HepG2 (cell line): Measurements from ENCODE around the gene CIT. TPM values are rescaled to one million over a fixed set of nuclear protein-coding genes. Genes with fewer than 3 reads are reported as not detected.
A peak's percentile ranks its signal among the peaks of the same experiment; 100 is the strongest.

Experiments
- ARHGAP35 ChIP-seq: sonication (generic); formaldehyde crosslinking; IDR thresholded peaks from 2 replicates; pipeline ENCODE4 v1.9.0; 2022; ENCODE audit warnings: mild to moderate bottlenecking, inconsistent platforms, moderate library complexity, missing genetic modification reagents, borderline replicate concordance
- ARNT ChIP-seq: fragments of 450-650 bp; IDR thresholded peaks from 2 replicates; pipeline ENCODE4 v1.6.1; 2017
- ATF4 ChIP-seq, 2 experiments: fragments of 450-650 bp in 1 of 2; sonication (generic) in 1 of 2; formaldehyde crosslinking; IDR thresholded peaks; 2 replicates each; pipeline versions ENCODE4 v1.5.0 to v1.8.0; 2020 to 2022; ENCODE audit warnings: mild to moderate bottlenecking in 1 of 2, missing genetic modification reagents in 1 of 2
- ATRX ChIP-seq: sonication (generic); formaldehyde crosslinking; IDR thresholded peaks from 2 replicates; pipeline ENCODE4 v1.4.0; 2020; ENCODE audit warnings: missing genetic modification reagents, borderline replicate concordance
- CREB1 ChIP-seq, 2 experiments: fragments of 450-650 bp in 1 of 2; IDR thresholded peaks; 2 replicates each; pipeline ENCODE4 v1.6.1; 2016 to 2017; ENCODE audit warnings: control low read depth in 1 of 2, mild to moderate bottlenecking in 1 of 2, missing compliant biosample characterization in 1 of 2, missing genetic modification characterization in 1 of 2
- GZF1 ChIP-seq: sonication (generic); formaldehyde crosslinking; IDR thresholded peaks from 2 replicates; pipeline ENCODE4 v1.5.1; 2020; ENCODE audit warnings: mild to moderate bottlenecking, missing genetic modification reagents
- IRF2 ChIP-seq: IDR thresholded peaks from 2 replicates; pipeline ENCODE4 v1.6.1; 2018; ENCODE audit warnings: missing genetic modification reagents, missing compliant biosample characterization
- ISX ChIP-seq: sonication (generic); formaldehyde crosslinking; conservative IDR thresholded peaks from 2 replicates; pipeline ENCODE4 v1.5.0; 2020; ENCODE audit warnings: missing genetic modification reagents
- JDP2 ChIP-seq: sonication (generic); formaldehyde crosslinking; IDR thresholded peaks from 2 replicates; pipeline ENCODE4 v1.8.1; 2022; ENCODE audit warnings: missing genetic modification reagents, borderline replicate concordance
- KDM4B ChIP-seq: sonication (generic); formaldehyde crosslinking; IDR thresholded peaks from 2 replicates; pipeline ENCODE4 v1.4.0; 2020; ENCODE audit warnings: missing genetic modification reagents
- MIXL1 ChIP-seq: IDR thresholded peaks from 2 replicates; pipeline ENCODE4 v1.6.1; 2016
- NR3C1 ChIP-seq: sonication (generic); formaldehyde crosslinking; IDR thresholded peaks from 2 replicates; pipeline ENCODE4 v1.4.0; 2020; ENCODE audit warnings: missing genetic modification reagents
- PAWR ChIP-seq: sonication (generic); formaldehyde crosslinking; IDR thresholded peaks from 2 replicates; pipeline ENCODE4 v1.4.0; 2020; ENCODE audit warnings: missing genetic modification reagents, mild to moderate bottlenecking, borderline replicate concordance
- PAX8 ChIP-seq: sonication (generic); formaldehyde crosslinking; IDR thresholded peaks from 2 replicates; pipeline ENCODE4 v1.8.0; 2022; ENCODE audit warnings: mild to moderate bottlenecking, missing genetic modification reagents, borderline replicate concordance
- SIX1 ChIP-seq: sonication (generic); formaldehyde crosslinking; IDR thresholded peaks from 2 replicates; pipeline ENCODE4 v1.4.0; 2020; ENCODE audit warnings: missing genetic modification reagents, borderline replicate concordance
- SNAI1 ChIP-seq: sonication (generic); formaldehyde crosslinking; IDR thresholded peaks from 2 replicates; pipeline ENCODE4 v1.5.0; 2020; ENCODE audit warnings: mild to moderate bottlenecking, missing genetic modification reagents, borderline replicate concordance
- SP5 ChIP-seq: IDR thresholded peaks from 2 replicates; pipeline ENCODE4 v1.6.1; 2016; ENCODE audit warnings: low read depth, borderline replicate concordance
- SPEN ChIP-seq: sonication (generic); formaldehyde crosslinking; IDR thresholded peaks from 2 replicates; pipeline ENCODE4 v1.5.1; 2020; ENCODE audit warnings: low read depth, mild to moderate bottlenecking, missing genetic modification reagents
- TCF7L2 ChIP-seq: IDR thresholded peaks from 2 replicates; pipeline ENCODE4 v1.6.1; 2011; ENCODE audit warnings: mild to moderate bottlenecking, low read depth, low read length, moderate library complexity
- TRIM24 ChIP-seq: sonication (generic); formaldehyde crosslinking; IDR thresholded peaks from 2 replicates; pipeline ENCODE4 v1.8.0; 2022; ENCODE audit warnings: mild to moderate bottlenecking, missing genetic modification reagents
- YEATS2 ChIP-seq: sonication (generic); formaldehyde crosslinking; IDR thresholded peaks from 2 replicates; pipeline ENCODE4 v1.4.0; 2020; ENCODE audit warnings: missing genetic modification reagents, borderline replicate concordance
- ZBTB38 ChIP-seq: sonication (generic); formaldehyde crosslinking; IDR thresholded peaks from 2 replicates; pipeline ENCODE4 v1.5.1; 2020; ENCODE audit warnings: mild to moderate bottlenecking, missing genetic modification reagents
- ZNF431 ChIP-seq: sonication (generic); formaldehyde crosslinking; IDR thresholded peaks from 2 replicates; pipeline ENCODE4 v1.9.0; 2022; ENCODE audit warnings: missing genetic modification reagents, low read depth, mild to moderate bottlenecking, borderline replicate concordance
- ZNF577 ChIP-seq: sonication (generic); formaldehyde crosslinking; IDR thresholded peaks from 2 replicates; pipeline ENCODE4 v1.4.0; 2020; ENCODE audit warnings: mild to moderate bottlenecking, low read depth, missing genetic modification reagents, borderline replicate concordance
- ZNF619 ChIP-seq: sonication (generic); formaldehyde crosslinking; IDR thresholded peaks from 2 replicates; pipeline ENCODE4 v1.4.0; 2020; ENCODE audit warnings: mild to moderate bottlenecking, missing genetic modification reagents
- polyA plus RNA-seq, 8 experiments: library from polyadenylated mRNA; depleted of rRNA in 3 of 8; stranded (reverse) in 7 of 8; unstranded in 1 of 8; fragments of >200 nt; fragmentation: Illumina TruSeq in 4 of 8; extraction: Trizol in 4 of 8; gene quantifications; 2 replicates each; pipeline versions ENCODE4 v1.2.1 to v1.2.3, GENCODE V29; 2011 to 2016; ENCODE audit warnings: low read depth in 4 of 8, missing spikeins in 1 of 8, mixed read lengths in 1 of 8; ENCODE audit not compliant: insufficient read depth in 1 of 8
- total RNA-seq, 5 experiments: library from RNA; depleted of rRNA; stranded (reverse); fragments of >200 nt; fragmentation: Illumina TruSeq; extraction: Trizol; gene quantifications; 2 replicates each; pipeline ENCODE4 v1.2.3, GENCODE V29; 2016; ENCODE audit warnings: low read depth in 1 of 5
- TF ChIP-seq, protein P1 (sequence below): fragments of 450-650 bp; IDR thresholded peaks from 2 replicates; pipeline ENCODE4 v1.6.1; 2016

CIT gene
- total and polyA plus RNA-seq, 2 of the 13 experiments (the other 11 are each of a cell fraction or from before 2014, with no cell fraction given): 7.7 to 11.7 TPM

- TF ChIP-seq, protein P1, sequence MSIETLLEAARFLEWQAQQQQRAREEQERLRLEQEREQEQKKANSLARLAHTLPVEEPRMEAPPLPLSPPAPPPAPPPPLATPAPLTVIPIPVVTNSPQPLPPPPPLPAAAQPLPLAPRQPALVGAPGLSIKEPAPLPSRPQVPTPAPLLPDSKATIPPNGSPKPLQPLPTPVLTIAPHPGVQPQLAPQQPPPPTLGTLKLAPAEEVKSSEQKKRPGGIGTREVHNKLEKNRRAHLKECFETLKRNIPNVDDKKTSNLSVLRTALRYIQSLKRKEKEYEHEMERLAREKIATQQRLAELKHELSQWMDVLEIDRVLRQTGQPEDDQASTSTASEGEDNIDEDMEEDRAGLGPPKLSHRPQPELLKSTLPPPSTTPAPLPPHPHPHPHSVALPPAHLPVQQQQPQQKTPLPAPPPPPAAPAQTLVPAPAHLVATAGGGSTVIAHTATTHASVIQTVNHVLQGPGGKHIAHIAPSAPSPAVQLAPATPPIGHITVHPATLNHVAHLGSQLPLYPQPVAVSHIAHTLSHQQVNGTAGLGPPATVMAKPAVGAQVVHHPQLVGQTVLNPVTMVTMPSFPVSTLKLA: peak; percentile 36
- TF ChIP-seq ATRX: no peak
- TF ChIP-seq ARHGAP35 (CRISPR knock-in tag): no peak; the same call in 1 of the 2 replicates
- TF ChIP-seq TCF7L2: no peak
- TF ChIP-seq ARNT: no peak
- peak; percentile 40 for TF ChIP-seq MIXL1 (CRISPR knock-in tag)
- no peak for TF ChIP-seq ZNF431 (CRISPR knock-in tag)
- TF ChIP-seq PAX8: no peak
- no peak for TF ChIP-seq JDP2 (CRISPR knock-in tag)
- TF ChIP-seq ATF4 (CRISPR knock-in tag; IDR thresholded peaks at IDR 0.05): no peak
- TF ChIP-seq GZF1 (CRISPR knock-in tag): 0 out of 2 replicates have a peak, but pooled peaks have one; percentile 33
- peak; percentile 84 for TF ChIP-seq SNAI1 (CRISPR knock-in tag)
- TF ChIP-seq ZNF577 (CRISPR knock-in tag): no peak
- TF ChIP-seq ISX (CRISPR knock-in tag): no peak
- no peak for TF ChIP-seq TRIM24 (CRISPR knock-in tag)
- TF ChIP-seq YEATS2 (CRISPR knock-in tag): peak; percentile 86
- TF ChIP-seq ZBTB38 (CRISPR knock-in tag): peak; percentile 58
- peak; percentile 69; the same call in 1 of the 2 replicates for TF ChIP-seq KDM4B (CRISPR knock-in tag)
- TF ChIP-seq SPEN (CRISPR knock-in tag): peak; percentile 82
- TF ChIP-seq IRF2 (CRISPR knock-in tag): 0 out of 2 replicates have a peak, but pooled peaks have one; percentile 54
- TF ChIP-seq ZNF619 (CRISPR knock-in tag): peak; percentile 74; the same call in 1 of the 2 replicates
- no peak for TF ChIP-seq NR3C1 (CRISPR knock-in tag)
- no peak for TF ChIP-seq SIX1 (CRISPR knock-in tag)
- TF ChIP-seq SP5: no peak
- peak; percentile 66 for TF ChIP-seq CREB1 (IDR thresholded peaks at IDR 0.05)
- no peak for TF ChIP-seq CREB1 (CRISPR knock-in tag; IDR thresholded peaks at IDR 0.05)
- no peak for TF ChIP-seq PAWR (CRISPR knock-in tag)
These were observed 209.4 kb downstream of the CIT start, which contains the start of gene PRKAB1 (continued) for GRCh38 chr12:119667577-119668323.
